GM21515 (cell line): ENCODE data around the gene ADAM12.

Experiments
- ATAC-seq: cut with Tn5 transposase; IDR thresholded peaks from one replicate; pipeline ENCODE4 v1.9.1; 2021; ENCODE audit not compliant: unreplicated experiment

ADAM12 gene, protein sequence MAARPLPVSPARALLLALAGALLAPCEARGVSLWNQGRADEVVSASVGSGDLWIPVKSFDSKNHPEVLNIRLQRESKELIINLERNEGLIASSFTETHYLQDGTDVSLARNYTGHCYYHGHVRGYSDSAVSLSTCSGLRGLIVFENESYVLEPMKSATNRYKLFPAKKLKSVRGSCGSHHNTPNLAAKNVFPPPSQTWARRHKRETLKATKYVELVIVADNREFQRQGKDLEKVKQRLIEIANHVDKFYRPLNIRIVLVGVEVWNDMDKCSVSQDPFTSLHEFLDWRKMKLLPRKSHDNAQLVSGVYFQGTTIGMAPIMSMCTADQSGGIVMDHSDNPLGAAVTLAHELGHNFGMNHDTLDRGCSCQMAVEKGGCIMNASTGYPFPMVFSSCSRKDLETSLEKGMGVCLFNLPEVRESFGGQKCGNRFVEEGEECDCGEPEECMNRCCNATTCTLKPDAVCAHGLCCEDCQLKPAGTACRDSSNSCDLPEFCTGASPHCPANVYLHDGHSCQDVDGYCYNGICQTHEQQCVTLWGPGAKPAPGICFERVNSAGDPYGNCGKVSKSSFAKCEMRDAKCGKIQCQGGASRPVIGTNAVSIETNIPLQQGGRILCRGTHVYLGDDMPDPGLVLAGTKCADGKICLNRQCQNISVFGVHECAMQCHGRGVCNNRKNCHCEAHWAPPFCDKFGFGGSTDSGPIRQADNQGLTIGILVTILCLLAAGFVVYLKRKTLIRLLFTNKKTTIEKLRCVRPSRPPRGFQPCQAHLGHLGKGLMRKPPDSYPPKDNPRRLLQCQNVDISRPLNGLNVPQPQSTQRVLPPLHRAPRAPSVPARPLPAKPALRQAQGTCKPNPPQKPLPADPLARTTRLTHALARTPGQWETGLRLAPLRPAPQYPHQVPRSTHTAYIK

GRCh38 chr10:126387931-126388911, at the start of gene ADAM12:
ADAM12 (minus strand) TSS chr10:126388477; CDS start chr10:126388145, 332 bp downstream.
- no peak for ATAC-seq

DNA sequence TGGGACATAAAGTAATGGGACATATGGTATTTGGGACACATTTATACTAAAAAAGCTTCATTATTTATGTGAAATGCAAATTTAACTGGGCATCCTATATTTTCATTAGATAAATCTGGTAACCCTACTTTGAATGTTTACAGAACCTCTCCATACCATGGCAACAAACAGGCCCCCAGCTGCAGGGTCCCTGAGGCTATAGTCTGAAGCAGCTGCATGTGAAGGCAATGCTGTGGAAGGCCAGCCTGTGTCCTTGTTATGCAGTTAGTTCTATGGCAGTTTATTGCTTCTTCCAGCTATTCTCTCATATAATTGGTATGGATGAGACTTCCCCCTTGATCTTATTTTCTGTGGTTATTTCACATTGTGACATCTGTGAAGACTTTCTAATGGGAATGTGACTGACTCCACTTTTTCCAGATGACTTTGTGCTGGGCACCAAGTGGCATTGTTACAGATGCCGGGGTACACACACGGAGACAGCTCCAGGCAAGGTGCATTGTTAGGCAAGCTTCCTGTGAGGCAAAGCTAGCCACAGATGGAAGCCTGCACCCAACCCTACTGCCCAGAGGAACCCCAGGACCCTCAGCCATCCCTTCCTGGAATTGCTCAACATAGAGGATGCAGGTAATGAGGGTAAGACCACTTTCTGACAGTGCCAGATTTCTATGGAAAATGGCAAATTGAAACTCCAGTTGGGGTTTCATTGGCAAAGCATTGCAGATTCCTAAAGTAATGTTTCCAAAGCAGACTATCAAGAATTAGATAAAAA, 49.5 kb upstream of the ADAM12 start:
- no peak for ATAC-seq

DNA sequence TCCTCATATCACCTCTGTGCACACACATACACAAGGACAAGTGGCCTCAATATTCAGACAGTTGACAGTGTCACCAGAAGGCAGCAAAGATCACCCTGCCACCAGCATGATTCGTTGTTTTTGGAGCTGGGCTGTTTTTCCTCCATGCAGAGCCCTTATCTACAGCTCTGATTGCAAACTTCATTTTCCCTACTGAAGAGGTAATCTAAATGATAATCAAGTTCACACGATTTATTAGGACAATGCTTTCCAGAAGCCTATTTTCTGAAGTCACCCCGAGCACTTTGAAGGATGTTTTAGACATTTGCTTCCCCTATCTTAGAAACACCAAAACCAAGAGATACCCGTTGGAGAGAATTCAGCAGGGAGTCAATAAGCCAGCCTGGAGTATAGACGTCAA, 46.0 kb upstream of the ADAM12 start:
- ATAC-seq: no peak

DNA sequence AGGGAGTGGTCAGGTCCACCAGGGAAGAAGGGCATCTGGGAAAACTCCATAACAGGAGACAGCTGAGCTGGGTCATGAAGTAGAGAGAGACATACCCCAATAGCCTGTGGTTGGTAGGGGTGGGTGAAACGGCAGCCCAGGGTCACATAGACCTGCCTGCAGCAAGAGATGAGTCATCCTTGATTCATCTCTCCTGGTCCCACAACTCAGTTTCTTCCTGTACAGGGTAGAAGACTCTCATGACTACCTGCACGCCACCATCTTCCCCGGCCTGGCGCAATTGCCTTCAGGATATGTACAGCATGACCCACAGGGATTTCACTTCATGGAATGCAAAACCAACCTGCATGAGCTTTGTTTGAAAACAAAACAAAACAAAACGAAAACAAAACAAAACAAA, 45.1 kb upstream of the ADAM12 start:
- ATAC-seq: no peak

DNA sequence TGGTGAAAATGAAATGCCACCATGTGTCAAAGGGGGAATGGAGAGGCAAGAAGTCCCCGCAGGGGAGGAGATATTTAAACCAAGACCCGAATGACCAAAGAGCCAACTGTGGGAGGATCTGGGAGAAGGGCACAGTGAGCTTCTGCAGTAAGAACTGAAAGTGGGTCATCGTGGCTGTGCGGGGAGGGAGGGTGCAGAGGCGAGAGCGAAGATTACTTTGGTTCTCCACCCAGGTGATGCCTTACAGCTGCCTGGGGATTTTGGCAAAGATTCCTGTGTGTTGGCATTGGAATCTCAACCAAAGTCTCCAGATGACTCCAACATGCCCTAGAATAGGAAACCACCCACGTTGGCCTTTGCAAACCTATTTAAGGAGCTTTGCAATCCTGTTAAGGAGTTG, 44.2 kb upstream of the ADAM12 start:
- ATAC-seq: no peak

DNA sequence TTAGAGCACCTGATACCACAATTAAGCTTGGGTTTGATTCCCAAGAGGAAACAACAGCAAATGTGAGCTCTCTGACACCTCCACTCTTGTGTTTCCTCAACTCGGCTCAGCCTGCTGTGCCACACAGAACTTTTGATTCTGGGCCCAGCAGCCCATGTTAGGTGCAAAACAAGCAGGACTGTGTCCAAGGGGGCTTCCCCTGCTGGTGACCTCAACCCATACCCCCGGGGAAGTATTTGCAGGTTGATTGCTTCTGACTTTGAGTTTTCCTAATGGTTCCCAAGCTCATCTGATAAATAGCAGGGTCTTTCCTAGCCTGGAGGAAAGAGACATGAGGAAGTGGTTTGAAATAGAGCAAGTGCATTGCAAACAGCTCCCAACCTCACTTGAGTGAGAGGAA, 43.5 kb upstream of the ADAM12 start:
- ATAC-seq: no peak

- no peak for ATAC-seq
Measured at GRCh38 chr10:126430512-126430911, 42.2 kb upstream of the ADAM12 start.

DNA sequence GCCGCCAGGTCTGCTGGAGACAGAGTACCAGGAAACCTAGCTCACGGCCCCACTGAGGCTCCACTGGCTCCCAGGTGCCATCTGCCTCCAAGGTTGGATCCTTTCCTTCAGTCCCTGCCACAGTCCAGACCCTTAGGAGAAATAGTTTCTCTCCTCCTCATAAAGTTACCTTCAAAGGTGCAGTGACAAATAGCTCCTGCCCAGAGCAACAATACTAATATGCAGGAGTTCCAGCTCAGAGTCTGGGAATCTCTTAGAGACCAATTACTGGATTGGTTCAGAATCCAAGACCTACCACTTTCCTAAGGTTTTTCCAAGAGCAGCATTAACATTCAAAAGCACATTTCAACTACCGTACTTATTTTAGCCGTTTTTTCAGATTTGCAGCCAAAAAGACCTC, 41.0 kb upstream of the ADAM12 start:
- ATAC-seq: no peak

DNA sequence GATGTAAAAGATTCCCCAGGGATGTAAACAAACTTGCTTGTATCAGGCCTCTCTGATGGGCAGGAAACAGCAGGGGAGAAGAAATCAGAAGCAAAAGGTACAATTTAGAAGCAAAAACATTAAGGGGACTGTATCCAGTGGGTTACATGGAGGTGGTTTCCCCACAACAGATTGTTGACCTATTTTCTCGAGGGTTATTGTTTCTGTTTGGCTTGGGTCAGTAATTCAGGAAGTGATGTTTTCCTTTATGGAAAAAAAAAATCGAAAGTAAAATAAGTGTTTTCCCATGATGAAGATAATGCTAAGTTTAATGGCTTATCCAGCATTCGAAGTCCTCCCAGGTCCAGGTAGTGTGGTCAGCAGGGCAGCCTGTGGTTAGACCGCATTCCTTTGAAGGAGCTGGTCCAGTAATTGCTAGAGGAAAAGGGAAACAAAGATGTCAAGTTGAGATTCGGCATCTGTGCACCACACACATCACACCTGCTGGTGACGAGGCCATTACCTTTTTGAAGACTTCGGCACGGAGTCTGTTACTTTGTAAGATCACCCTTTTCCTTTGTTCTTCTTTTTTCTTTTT, 37.3 kb upstream of the ADAM12 start:
- no peak for ATAC-seq

DNA sequence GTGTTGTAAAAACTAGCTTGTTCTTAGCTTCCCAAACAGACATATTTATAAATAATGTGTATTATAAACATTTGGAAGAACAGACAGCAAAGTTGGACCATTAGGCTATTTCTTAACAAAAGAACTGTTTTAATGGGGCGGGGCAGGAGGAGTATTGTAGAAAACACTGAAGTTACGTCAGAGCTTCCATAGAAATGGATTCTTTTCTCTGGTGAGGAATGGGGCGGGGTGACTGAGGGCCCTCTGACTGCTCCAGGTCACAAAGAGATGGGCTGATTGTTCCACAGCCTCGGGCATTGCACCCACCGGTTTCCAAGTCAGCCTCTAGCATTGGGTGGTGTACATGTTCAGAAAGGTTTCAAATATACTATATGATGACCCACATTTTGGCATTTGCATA, 36.8 kb upstream of the ADAM12 start:
- no peak for ATAC-seq

DNA sequence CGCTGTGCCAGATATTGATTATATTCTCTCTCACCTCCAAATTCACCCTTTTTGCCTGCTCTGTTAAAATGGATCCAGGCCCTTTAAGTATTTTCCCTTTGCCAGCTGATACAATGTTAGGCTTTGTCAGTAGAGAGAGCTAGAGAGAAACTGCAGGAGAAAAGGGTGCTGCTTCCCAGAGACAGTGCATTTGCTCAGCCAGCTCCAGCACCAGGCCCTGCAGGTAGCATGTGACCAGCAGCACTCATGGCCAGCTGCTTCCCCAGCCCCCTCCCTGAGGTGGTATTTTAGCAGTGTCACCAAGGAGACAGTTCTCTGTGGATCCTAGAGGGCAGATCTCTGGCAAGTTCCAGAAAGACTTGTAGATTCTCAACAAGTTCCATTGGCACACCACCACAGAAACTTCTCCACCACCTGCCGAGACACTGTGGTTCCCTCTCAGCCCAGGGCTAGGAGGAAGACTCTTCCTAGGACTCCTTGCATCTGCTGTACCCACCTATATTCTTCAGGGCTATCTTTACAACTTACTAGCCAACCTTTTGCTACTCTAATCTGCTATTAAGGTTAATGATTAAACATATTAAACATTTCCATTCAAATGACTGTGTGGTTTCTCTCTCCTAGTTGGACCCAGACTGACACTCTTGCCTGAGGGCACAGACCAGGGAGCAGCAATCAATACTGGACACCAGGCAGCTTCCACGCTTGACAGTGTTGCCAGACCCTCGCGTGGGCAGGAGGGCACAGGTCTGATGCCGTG, 35.6 kb upstream of the ADAM12 start:
- ATAC-seq: no peak

GRCh38 chr10:126422567-126422966, 34.3 kb upstream of the ADAM12 start:
- no peak for ATAC-seq

- no peak for ATAC-seq
Measured at GRCh38 chr10:126421756-126422256, 33.5 kb upstream of the ADAM12 start.

DNA sequence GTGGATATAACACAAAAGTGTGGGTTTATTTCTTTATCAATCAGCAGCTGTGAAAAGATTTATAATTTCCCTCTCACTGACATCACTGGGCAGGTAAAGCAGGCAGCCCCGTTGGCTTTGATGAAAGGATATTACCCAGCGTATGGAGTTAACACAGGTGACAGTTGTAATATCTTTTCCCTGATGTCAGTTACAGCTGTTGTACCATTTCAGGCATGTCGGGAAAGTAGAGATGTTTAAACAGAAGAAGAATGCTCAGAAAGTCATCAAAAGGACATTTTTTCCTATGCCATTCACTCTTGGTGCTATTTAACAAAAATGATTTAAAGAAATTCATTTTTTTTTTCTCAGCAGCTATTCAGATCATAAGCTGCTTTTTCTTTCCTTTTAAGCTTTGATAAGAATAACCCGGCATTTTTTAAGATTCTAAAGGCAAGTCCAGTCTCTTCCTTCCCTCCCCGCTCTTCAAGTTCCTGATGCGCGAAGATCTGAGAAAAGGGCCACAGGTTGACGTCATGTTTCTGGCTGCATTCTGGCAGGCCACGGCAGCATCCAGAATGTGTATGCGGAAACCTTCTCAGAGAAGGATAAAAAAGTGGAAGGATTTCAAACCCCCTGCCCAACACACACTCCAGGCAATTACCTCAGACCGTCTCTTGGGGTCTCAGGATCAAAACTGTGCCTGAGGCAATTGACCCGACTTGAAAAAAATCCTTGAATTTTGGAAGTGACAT, 32.5 kb upstream of the ADAM12 start:
- no peak for ATAC-seq

GRCh38 chr10:126417220-126417825, 29.0 kb upstream of the ADAM12 start:
- no peak for ATAC-seq

DNA sequence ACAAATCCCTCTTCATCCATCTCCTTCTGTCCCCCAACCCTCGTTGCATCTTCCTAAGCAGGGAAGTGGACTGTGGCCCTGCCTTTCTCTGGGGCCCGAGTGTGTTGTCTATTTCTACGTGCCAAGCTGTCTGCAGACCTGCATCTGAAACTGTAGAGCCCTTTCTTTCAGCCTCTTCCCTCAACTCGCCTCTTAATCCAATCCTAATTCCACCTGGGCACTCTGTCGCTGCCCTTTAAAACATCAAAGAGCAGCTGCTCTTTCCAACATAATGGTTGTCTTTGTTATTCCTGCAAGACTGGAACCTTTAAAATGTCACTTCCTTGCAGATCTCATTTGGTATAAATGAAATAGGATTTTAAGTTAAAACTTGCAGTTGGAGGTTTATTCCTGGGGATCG, 21.5 kb upstream of the ADAM12 start:
- ATAC-seq: no peak

DNA sequence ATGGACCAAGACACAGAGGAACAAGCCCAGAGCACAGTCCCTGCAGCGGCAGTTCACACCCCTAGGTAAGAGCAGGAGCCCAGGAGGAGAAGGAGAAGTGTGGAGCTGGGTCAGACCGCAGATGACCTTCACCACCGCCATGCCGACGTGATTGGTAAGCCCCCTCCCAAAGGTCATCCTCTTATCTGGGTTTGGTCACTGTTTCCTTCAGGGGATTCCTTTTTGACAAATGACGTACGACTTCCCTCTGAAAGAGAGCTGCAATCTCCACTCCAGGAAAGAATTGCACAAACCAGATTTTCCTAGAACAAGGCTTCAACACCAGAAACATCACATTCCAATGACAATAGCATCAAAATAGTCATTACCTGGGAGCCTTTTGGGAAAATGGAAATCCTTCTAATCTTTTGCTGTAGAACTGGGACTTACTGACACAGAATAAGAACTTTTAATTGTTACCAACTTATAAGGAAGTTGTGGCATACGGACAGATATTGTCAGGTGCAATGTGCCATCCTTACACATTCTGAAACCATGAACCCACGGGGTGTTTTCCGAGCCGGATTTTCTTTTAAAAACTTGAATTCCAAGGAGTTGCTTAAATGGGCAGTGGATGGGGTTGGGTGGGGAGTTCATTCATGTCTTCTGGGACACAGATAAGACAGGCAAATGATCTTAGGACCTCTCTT, 20.8 kb upstream of the ADAM12 start:
- ATAC-seq: no peak
